HEK293 (cell line): ENCODE results near the gene SLC6A17.

ENCODE experiments used
- KLF9 ChIP-seq: fragments of 450-650 bp; formaldehyde crosslinking; IDR thresholded peaks from 2 replicates; pipeline ENCODE4 v1.5.1; 2016; ENCODE audit warnings: missing biosample characterization, missing genetic modification characterization, low read depth
- RBAK ChIP-seq: fragments of 450-650 bp; formaldehyde crosslinking; IDR thresholded peaks from 2 replicates; pipeline ENCODE4 v1.5.1; 2016; ENCODE audit warnings: missing biosample characterization, missing genetic modification characterization
- ZNF140 ChIP-seq: fragments of 450-650 bp; formaldehyde crosslinking; IDR thresholded peaks from 2 replicates; pipeline ENCODE4 v1.5.1; 2016; ENCODE audit warnings: missing biosample characterization, missing genetic modification characterization
- ZNF404 ChIP-seq: fragments of 450-650 bp; formaldehyde crosslinking; IDR thresholded peaks from 2 replicates; pipeline ENCODE4 v1.5.1; 2017; ENCODE audit warnings: missing biosample characterization, missing genetic modification characterization
- ZNF670 ChIP-seq: fragments of 450-650 bp; formaldehyde crosslinking; IDR thresholded peaks from 2 replicates; pipeline ENCODE4 v1.5.1; 2016; ENCODE audit warnings: missing biosample characterization, missing genetic modification characterization, low read depth
- TF ChIP-seq, protein P1 (sequence below): fragments of 450-650 bp; IDR thresholded peaks from 2 replicates; pipeline ENCODE4 v1.5.1; 2018; ENCODE audit warnings: missing biosample characterization, mild to moderate bottlenecking, missing genetic modification characterization

DNA sequence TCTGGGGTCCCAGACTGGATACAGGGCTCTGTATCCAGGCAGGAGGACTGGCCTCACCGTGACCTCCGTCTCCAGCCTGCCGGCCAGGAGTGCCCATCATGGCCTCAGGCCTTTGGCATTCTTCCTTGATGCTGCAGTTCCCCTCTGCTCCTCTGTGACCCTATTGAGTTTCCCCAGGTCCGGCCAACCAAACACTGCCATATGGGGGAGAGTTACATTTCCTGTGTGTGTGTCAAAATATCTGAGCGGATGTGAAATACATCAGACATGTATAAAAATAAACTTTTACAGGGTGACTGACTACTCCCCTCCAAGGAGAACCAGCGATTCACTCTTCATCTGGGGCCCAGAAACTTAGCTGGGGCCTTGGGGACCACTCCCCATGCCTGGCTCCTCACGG, 48.2 kb upstream of the SLC6A17 start:
- no peak for TF ChIP-seq ZNF670
- TF ChIP-seq, protein P1, sequence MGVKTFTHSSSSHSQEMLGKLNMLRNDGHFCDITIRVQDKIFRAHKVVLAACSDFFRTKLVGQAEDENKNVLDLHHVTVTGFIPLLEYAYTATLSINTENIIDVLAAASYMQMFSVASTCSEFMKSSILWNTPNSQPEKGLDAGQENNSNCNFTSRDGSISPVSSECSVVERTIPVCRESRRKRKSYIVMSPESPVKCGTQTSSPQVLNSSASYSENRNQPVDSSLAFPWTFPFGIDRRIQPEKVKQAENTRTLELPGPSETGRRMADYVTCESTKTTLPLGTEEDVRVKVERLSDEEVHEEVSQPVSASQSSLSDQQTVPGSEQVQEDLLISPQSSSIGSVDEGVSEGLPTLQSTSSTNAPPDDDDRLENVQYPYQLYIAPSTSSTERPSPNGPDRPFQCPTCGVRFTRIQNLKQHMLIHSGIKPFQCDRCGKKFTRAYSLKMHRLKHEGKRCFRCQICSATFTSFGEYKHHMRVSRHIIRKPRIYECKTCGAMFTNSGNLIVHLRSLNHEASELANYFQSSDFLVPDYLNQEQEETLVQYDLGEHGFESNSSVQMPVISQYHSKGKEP (tag by site-specific recombination), result no peak
- no peak for TF ChIP-seq KLF9
- TF ChIP-seq ZNF404 (tag by site-specific recombination), result no peak
- no peak for TF ChIP-seq ZNF140 (tag by site-specific recombination)
- TF ChIP-seq RBAK (tag by site-specific recombination), result no peak
